ENCODE measurements around the gene RASAL2. TPM values are rescaled to one million over a fixed set of nuclear protein-coding genes. Genes with fewer than 3 reads are reported as not detected.

RASAL2 gene
- total and polyA plus RNA-seq, 10 donors = 0.42 to 24.4 (median 14.6) TPM

GRCh38 chr1:178057912-178058534, 35.9 kb upstream of the RASAL2 start:
- Histone ChIP-seq H3K4me3 (no peak overlapping the region), H3K27me3 (replicated peaks in 1 of 7) (no peaks in the 10 kb centered on the region), H3K36me3 (no peaks in the 10 kb centered on the region), H3K27ac (peak overlapping the region in 7 of 8 donors; percentile 26 to 84 (median 74)), H3K9me3 (no peaks in the 10 kb centered on the region), H3K4me1 (peaks cover 12 to 76% (median 49%) of the 10 kb centered on the region in 6 donors)
- no peak for DNase-seq
- intact Hi-C loops (cut with DNase I; ENCODE audit: low total_unique reads) = no loop called here
- WGBS, 5 donors = 45 to 67% (median 51%) methylated on average over 7 of the region's 7 CpGs
- TF ChIP-seq POLR2A (IDR thresholded peaks at IDR 0.05) (no peak), CTCF (IDR thresholded peaks at IDR 0.05 in 8 of 11, conservative IDR thresholded peaks at IDR 0.05 in 3 of 11) (no peak), POLR2AphosphoS5 (IDR thresholded peaks at IDR 0.05) (peak in 1 of 3 donors; percentile 39)

- WGBS, 5 donors = 68 to 86% (median 79%) methylated on average over 9 of the region's 9 CpGs
- peaks cover 10 to 61% (median 31%) of the 10 kb centered on the region in 6 donors for H3K4me1 ChIP-seq
- H3K9me3 ChIP-seq = no peaks in the 10 kb centered on the region
- no peaks in the 10 kb centered on the region for H3K27me3 ChIP-seq (replicated peaks in 1 of 7)
- H3K4me3 ChIP-seq = no peak overlapping the region
- H3K36me3 ChIP-seq = no peaks in the 10 kb centered on the region
- intact Hi-C loops (cut with DNase I; ENCODE audit: low total_unique reads) = no loop called here
- TF ChIP-seq POLR2AphosphoS5 (IDR thresholded peaks at IDR 0.05) (no peak), CTCF (IDR thresholded peaks at IDR 0.05 in 8 of 11, conservative IDR thresholded peaks at IDR 0.05 in 3 of 11) (no peak), POLR2A (IDR thresholded peaks at IDR 0.05) (no peak)
- peak overlapping the region in 5 of 8 donors; percentile 0 to 84 (median 39) for H3K27ac ChIP-seq
- DNase-seq = no peak
Measured at GRCh38 chr1:178060789-178061556, 32.9 kb upstream of the RASAL2 start.

GRCh38 chr1:178061620-178062019, 32.3 kb upstream of the RASAL2 start:
- Histone ChIP-seq H3K9me3 (no peaks in the 10 kb centered on the region), H3K36me3 (no peaks in the 10 kb centered on the region), H3K4me3 (no peak overlapping the region), H3K27me3 (replicated peaks in 1 of 7) (no peaks in the 10 kb centered on the region), H3K27ac (peak overlapping the region in 4 of 8 donors; percentile 32 to 84 (median 59)), H3K4me1 (peaks cover 5 to 54% (median 25%) of the 10 kb centered on the region in 6 donors)
- WGBS, 5 donors = 81 to 98% (median 89%) methylated on average over 1 of the region's 1 CpG
- TF ChIP-seq POLR2AphosphoS5 (IDR thresholded peaks at IDR 0.05) (no peak), CTCF (IDR thresholded peaks at IDR 0.05 in 8 of 11, conservative IDR thresholded peaks at IDR 0.05 in 3 of 11) (no peak), POLR2A (IDR thresholded peaks at IDR 0.05) (no peak)
- intact Hi-C loops (cut with DNase I; ENCODE audit: low total_unique reads) = no loop called here
- no peak for DNase-seq

- Histone ChIP-seq H3K9me3 (no peaks in the 10 kb centered on the region), H3K27me3 (replicated peaks in 1 of 7) (no peaks in the 10 kb centered on the region), H3K4me1 (peaks cover 0 to 32% (median 8%) of the 10 kb centered on the region in 6 donors), H3K4me3 (no peak overlapping the region), H3K36me3 (no peaks in the 10 kb centered on the region), H3K27ac (no peak overlapping the region)
- no peak for DNase-seq
- intact Hi-C loops (cut with DNase I; ENCODE audit: low total_unique reads) = no loop called here
- 84 to 94% (median 92%) methylated on average over 8 of the region's 8 CpGs for WGBS, 5 donors
- TF ChIP-seq CTCF (IDR thresholded peaks at IDR 0.05 in 8 of 11, conservative IDR thresholded peaks at IDR 0.05 in 3 of 11) (no peak), POLR2A (IDR thresholded peaks at IDR 0.05) (no peak), POLR2AphosphoS5 (IDR thresholded peaks at IDR 0.05) (no peak)
Measured at GRCh38 chr1:178064191-178064821, 29.6 kb upstream of the RASAL2 start.

Measured in spleen (tissue), 11 donors.